NB4 (cell line): ENCODE measurements around the gene CCDC71.

Experiments
- DNase-seq: peaks from one replicate; pipeline ENCODE4 v3.0.0; 2010; ENCODE audit warnings: low read depth
- H3K4me3 ChIP-seq: one replicate; pipeline ENCODE4 v1.5.1; 2011; ENCODE audit warnings: mild to moderate bottlenecking, low read depth, low read length, moderate library complexity
- MYC ChIP-seq: IDR thresholded peaks from 2 replicates; pipeline ENCODE4 v1.6.1; 2011; ENCODE audit warnings: low read depth, low read length
- POLR2A ChIP-seq: IDR thresholded peaks from 2 replicates; pipeline ENCODE4 v1.6.1; 2011; ENCODE audit warnings: mild to moderate bottlenecking; ENCODE audit not compliant: insufficient read length; ENCODE audit errors: extremely low read depth
- TF ChIP-seq, protein P1 (sequence below): IDR thresholded peaks from 2 replicates; pipeline ENCODE4 v1.6.1; 2011; ENCODE audit warnings: low read depth, low read length
- TF ChIP-seq, protein P2 (sequence below): IDR thresholded peaks from one replicate; pipeline ENCODE4 v1.5.1; 2012; ENCODE audit warnings: low read depth, low read length

CCDC71 gene

DNA sequence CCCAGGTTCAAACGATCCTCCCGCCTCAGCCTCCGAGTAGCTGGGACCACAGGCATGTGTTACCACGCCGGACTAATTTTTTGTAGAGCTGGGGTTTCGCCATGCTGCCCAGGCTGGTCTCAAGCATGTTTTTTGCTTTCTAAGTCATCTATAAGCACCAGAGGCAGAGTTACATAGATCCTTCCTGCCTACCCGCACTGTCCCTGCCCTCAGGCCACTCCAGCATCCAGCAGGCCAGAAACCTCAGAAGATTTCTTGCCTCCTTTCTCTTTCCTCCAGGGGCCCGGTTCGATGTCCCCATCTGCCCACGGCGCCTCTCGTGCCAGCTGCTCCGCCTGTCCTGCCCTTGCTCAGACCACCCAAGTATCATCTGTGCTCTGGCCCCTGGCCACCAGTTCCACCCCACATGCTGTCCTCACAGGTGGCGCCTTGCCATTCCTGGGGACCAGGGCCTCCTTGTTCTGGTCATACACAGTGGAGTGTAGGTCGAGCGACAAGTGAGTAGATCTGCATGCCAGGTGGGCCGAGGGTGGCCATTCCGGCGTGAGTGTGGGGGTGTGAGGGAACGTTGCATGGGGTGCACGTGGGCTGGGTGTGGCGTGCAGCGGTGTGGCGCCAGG lies 32.6 kb upstream of the CCDC71 start:
- TF ChIP-seq, protein P1, sequence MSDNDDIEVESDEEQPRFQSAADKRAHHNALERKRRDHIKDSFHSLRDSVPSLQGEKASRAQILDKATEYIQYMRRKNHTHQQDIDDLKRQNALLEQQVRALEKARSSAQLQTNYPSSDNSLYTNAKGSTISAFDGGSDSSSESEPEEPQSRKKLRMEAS: no peak
- TF ChIP-seq MYC: no peak
- TF ChIP-seq, protein P2, sequence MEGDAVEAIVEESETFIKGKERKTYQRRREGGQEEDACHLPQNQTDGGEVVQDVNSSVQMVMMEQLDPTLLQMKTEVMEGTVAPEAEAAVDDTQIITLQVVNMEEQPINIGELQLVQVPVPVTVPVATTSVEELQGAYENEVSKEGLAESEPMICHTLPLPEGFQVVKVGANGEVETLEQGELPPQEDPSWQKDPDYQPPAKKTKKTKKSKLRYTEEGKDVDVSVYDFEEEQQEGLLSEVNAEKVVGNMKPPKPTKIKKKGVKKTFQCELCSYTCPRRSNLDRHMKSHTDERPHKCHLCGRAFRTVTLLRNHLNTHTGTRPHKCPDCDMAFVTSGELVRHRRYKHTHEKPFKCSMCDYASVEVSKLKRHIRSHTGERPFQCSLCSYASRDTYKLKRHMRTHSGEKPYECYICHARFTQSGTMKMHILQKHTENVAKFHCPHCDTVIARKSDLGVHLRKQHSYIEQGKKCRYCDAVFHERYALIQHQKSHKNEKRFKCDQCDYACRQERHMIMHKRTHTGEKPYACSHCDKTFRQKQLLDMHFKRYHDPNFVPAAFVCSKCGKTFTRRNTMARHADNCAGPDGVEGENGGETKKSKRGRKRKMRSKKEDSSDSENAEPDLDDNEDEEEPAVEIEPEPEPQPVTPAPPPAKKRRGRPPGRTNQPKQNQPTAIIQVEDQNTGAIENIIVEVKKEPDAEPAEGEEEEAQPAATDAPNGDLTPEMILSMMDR: no peak
- no peak for TF ChIP-seq POLR2A
- DNase-seq: no peak
- H3K4me3 ChIP-seq: no peak overlapping the region

DNA sequence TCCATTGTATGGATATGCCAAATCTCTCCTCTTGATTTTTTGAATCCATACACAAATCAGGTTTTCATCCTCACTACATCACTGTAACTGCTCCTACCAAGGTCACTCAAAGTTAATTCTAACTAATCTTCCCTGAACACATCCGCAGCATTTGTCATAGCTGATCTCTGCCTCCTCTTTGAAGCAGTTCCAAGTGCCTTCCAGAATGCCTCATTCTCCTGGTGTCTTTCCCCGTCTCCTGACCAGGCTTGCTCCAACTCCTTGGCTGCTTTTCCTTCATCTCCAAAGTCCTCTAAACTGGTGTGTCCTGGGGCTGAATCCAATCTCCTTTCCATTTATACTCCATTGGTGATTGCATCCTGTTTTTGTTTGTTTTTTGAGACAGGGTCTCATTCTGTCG lies 32.0 kb upstream of the CCDC71 start:
- H3K4me3 ChIP-seq: no peak overlapping the region
- no peak for TF ChIP-seq POLR2A
- TF ChIP-seq, protein P2: no peak
- TF ChIP-seq, protein P1: no peak
- no peak for TF ChIP-seq MYC
- no peak for DNase-seq

DNA sequence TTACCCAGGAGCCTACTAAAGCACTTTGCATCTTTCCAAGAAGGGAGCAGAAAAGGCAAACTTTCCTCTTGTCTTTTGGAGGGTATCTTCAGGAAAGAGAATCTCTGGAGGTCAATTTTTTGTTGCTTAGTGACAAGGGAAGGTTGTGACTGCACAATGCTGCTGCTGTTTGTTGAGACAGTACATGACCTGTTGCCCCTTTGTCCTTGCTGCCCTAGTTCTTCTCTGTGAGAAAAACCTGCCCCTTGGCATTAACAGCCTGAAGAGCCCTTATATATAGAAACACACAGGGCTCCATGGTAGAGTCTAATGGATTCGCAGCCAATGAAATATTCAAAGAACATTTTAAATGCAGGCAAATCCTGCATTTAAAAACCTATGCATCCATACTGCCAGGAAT lies 25.6 kb upstream of the CCDC71 start:
- TF ChIP-seq POLR2A (no peak), MYC (no peak)
- TF ChIP-seq, protein P2: no peak
- TF ChIP-seq, protein P1: no peak
- no peak overlapping the region for H3K4me3 ChIP-seq
- DNase-seq: no peak

DNA sequence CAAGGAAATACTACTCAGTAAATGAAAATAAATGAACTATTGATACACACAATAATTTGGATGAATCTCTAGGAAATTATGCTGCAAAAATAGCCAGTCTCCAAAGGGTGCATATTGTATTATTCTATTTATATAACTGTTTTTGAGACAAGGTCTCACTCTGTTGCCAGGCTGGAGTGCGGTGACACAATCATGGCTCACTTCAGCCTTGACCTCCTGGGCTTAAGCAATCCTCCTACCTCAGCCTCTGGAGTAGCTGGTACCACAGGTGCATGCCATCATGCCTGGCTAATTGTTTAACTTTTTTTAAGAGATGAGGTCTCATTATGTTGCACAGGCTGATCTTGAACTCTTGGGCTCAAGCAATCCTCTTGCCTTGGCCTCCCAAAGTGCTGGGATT lies 17.7 kb upstream of the CCDC71 start:
- TF ChIP-seq, protein P1: no peak
- TF ChIP-seq MYC (no peak), POLR2A (no peak)
- no peak overlapping the region for H3K4me3 ChIP-seq
- DNase-seq: no peak

DNA sequence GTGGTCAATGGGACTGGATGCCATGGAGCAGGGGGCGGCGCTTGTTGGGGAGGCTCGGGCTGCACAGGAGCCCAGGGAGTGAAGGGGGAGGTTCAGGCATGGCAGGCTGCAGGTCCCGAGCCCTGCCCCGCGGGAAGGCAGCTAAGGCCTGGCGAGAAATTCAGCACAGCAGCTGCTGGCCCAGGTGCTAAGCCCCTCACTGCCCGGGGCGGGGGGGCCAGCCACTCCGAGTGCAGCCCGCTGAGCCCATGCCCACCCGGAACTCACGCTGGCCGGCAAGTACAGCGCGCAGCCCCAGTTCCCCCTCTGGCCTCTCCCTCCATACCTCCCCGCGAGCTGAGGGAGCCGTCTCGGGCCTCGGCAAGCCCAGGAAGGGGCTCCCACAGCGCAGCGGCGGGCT lies 16.6 kb upstream of the CCDC71 start:
- no peak for DNase-seq
- TF ChIP-seq POLR2A (no peak), MYC (no peak)
- TF ChIP-seq, protein P1: no peak
- TF ChIP-seq, protein P2: no peak
- H3K4me3 ChIP-seq: no peak overlapping the region

DNA sequence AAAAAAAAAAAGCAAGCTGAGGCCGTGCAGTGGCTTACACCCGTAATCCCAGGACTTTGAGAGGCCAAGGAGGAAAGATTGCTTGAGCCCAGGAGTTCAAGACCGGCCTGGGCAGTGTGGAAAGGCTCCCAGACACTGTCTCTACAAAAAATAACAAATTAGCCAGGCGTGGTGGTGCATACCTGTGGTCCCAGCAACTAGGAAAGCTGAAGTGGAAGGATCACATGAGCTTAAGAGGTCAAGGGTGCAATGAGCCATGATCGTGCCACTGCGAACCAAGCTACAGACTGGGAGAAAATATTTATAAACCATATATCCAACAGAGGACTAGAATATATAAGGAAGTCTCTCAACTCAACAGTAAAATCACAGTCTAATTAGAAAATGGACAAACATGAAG lies 15.2 kb upstream of the CCDC71 start:
- H3K4me3 ChIP-seq: no peak overlapping the region
- no peak for DNase-seq
- no peak for TF ChIP-seq POLR2A
- TF ChIP-seq, protein P2: no peak
- TF ChIP-seq, protein P1: no peak
- no peak for TF ChIP-seq MYC
